ENCODE results near the gene HIF3A. TPM values are rescaled to one million over a fixed set of nuclear protein-coding genes. Genes with fewer than 3 reads are reported as not detected.

Gene HIF3A
- total RNA-seq, 1 experiment from 2014 or later: 31.9 TPM

DNA sequence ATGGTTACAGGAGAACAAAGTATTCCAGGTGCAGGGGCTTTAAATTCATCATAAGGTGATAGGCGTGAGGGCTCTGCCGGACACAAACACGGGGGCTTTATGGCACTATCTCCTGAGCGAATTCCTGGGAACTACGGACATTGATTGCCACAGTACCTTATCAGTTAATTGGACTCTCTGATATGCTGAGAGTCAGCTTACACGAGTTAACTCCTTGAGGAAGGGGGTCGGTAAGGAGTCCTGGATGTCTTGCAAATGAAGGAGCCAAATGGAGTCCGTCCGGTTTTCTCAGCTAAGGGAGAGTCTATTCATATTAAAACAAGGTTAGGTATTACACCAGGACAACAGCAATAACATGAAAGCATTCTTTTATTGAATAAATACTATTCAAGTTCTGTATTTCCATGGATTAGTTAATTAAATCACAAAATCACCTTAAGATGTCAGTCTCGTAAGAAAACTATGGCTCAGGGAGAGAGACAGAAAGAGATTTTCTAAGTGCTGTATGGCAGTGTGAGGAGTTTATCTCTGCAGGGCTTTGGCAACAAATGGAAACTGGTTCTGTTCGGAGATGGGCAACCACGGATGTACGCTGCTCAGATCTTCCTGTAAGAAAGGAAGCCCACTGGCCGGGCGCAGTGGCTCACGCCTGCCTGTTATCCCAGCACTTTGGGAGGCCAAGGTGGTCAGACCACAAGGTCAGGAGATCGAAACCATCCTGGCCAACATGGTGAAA, 26.2 kb upstream of the HIF3A start:
- no peak overlapping the region for H3K18ac ChIP-seq (ENCODE audit: insufficient read length, low read depth, low read length)
- no peak overlapping the region for H3K9ac ChIP-seq (ENCODE audit: extremely low read depth, insufficient read length, low read length)
- no peaks in the 10 kb centered on the region for H3K9me3 ChIP-seq (ENCODE audit: control insufficient read depth, low read depth, low read length)
- no peaks in the 10 kb centered on the region for H4K20me1 ChIP-seq (ENCODE audit: control insufficient read depth, insufficient read depth, insufficient read length)
- no peaks in the 10 kb centered on the region for H3K9me3 Mint-ChIP-seq
- no peaks in the 10 kb centered on the region for H3K23me2 ChIP-seq (ENCODE audit: insufficient read length, low read depth, low read length, poor library complexity, severe bottlenecking)
- H3K4ac ChIP-seq (ENCODE audit: low read depth, low read length): no peak overlapping the region
- WGBS (ENCODE audit: extremely low coverage, insufficient read length, low lambda C conversion rate): no CpG with 5 or more reads among the region's 17 CpGs
- peak overlapping the region; percentile 35 to 61 for H3K4me3 Mint-ChIP-seq
- peaks cover 31 to 40% of the 10 kb centered on the region in 2 experiments for H3K4me1 Mint-ChIP-seq
- no peak overlapping the region for H2BK20ac ChIP-seq (ENCODE audit: low read depth, low read length, poor library complexity, severe bottlenecking)
- no peak overlapping the region for H2BK120ac ChIP-seq (ENCODE audit: low read depth, low read length, poor library complexity, severe bottlenecking)
- no peak overlapping the region for H4K91ac ChIP-seq (ENCODE audit: insufficient read length, low read depth, low read length)
- H3K36me3 Mint-ChIP-seq (ENCODE audit: insufficient read depth in 1 of 3, low read depth in 3 of 3): no peaks in the 10 kb centered on the region
- no peak overlapping the region for H4K5ac ChIP-seq (ENCODE audit: insufficient read length, low read depth, low read length)
- H3K23ac ChIP-seq (ENCODE audit: insufficient read length, low read depth, low read length): no peak overlapping the region
- no peaks in the 10 kb centered on the region; the same call in none of the 2 replicates for H3K27me3 Mint-ChIP-seq (ENCODE audit: low read depth)
- no peak overlapping the region for H2BK12ac ChIP-seq (ENCODE audit: insufficient read length, low read depth, low read length)
- H3K4me2 ChIP-seq (ENCODE audit: insufficient read depth, insufficient read length, low read length): peak overlapping the region; percentile 35
- no peak overlapping the region for H3T11ph ChIP-seq (ENCODE audit: low read length)
- H2BK5ac ChIP-seq (ENCODE audit: insufficient read length, low read length): no peak overlapping the region
- TF ChIP-seq, protein P1, sequence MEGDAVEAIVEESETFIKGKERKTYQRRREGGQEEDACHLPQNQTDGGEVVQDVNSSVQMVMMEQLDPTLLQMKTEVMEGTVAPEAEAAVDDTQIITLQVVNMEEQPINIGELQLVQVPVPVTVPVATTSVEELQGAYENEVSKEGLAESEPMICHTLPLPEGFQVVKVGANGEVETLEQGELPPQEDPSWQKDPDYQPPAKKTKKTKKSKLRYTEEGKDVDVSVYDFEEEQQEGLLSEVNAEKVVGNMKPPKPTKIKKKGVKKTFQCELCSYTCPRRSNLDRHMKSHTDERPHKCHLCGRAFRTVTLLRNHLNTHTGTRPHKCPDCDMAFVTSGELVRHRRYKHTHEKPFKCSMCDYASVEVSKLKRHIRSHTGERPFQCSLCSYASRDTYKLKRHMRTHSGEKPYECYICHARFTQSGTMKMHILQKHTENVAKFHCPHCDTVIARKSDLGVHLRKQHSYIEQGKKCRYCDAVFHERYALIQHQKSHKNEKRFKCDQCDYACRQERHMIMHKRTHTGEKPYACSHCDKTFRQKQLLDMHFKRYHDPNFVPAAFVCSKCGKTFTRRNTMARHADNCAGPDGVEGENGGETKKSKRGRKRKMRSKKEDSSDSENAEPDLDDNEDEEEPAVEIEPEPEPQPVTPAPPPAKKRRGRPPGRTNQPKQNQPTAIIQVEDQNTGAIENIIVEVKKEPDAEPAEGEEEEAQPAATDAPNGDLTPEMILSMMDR (conservative IDR thresholded peaks at IDR 0.05): no peak
- H2AFZ ChIP-seq (ENCODE audit: low read length): no peak overlapping the region
- no peak overlapping the region for H4K8ac ChIP-seq (replicated peaks; ENCODE audit: insufficient read length, low read depth, low read length)
- no peak overlapping the region for H3K27ac ChIP-seq (ENCODE audit: insufficient read length, low read depth, low read length)
- peak overlapping the region; percentile 60 to 96 (median 73); a peak in 6 of 7 replicates for H3K27ac Mint-ChIP-seq
- DNase-seq: no peak
- H3K79me1 ChIP-seq (ENCODE audit: insufficient read depth, low read depth, low read length, poor library complexity, severe bottlenecking): no peaks in the 10 kb centered on the region
- no peaks in the 10 kb centered on the region for H3K79me2 ChIP-seq (ENCODE audit: insufficient read depth, low read length)
- H2AK5ac ChIP-seq (ENCODE audit: insufficient read length, low read length): no peak overlapping the region
- H2BK15ac ChIP-seq (ENCODE audit: low read depth, low read length): no peak overlapping the region
- peaks cover 5% of the 10 kb centered on the region; the same call in 1 of the 2 replicates for H3K4me1 ChIP-seq (ENCODE audit: insufficient read depth, low read length)
- H3K27me3 ChIP-seq (ENCODE audit: insufficient read depth, low read length): no peaks in the 10 kb centered on the region
- no peak overlapping the region for H3K14ac ChIP-seq (ENCODE audit: insufficient read depth, low read length)
- H3K56ac ChIP-seq (ENCODE audit: insufficient read length, low read depth, low read length): no peak overlapping the region

Measured in H9 (cell line).